HG03342 (cell line): Measurements from ENCODE around the gene ZNF700.
"Not testable (repeated sequence)": the region's sequence is repeated elsewhere in the genome, so short reads cannot be mapped to it uniquely, and the experiment has no call there.

ENCODE experiments used
- ATAC-seq: cut with Tn5 transposase; IDR thresholded peaks from one replicate; pipeline ENCODE4 v1.9.1; 2021; ENCODE audit warnings: mild to moderate bottlenecking, moderate library complexity; ENCODE audit not compliant: unreplicated experiment

ZNF700 gene

GRCh38 chr19:11987405-11988281 lies 62.7 kb downstream of the ZNF700 start:
- ATAC-seq = peak; percentile 87

- ATAC-seq = no peak
These were observed 64.2 kb downstream of the ZNF700 start for GRCh38 chr19:11989112-11989456.

- not testable (repeated sequence) for ATAC-seq
These were observed 67.0 kb downstream of the ZNF700 start for GRCh38 chr19:11991921-11992320.

- ATAC-seq = no peak
These were observed 70.3 kb downstream of the ZNF700 start for GRCh38 chr19:11995174-11995573.
